NK-92 treated with Interleukin-12 subunit alpha and Interleukin-12 subunit beta, amount 100 ng/mL, for 24 hours (cell line): ENCODE results near the gene ORAI1.
"Not testable (repeated sequence)": the region's sequence is repeated elsewhere in the genome, so short reads cannot be mapped to it uniquely, and the experiment has no call there.

Source experiments
- DNase-seq: peaks from one replicate; lab custom pipeline; 2025; lab: John Stamatoyannopoulos, UW

ORAI1 gene

DNA sequence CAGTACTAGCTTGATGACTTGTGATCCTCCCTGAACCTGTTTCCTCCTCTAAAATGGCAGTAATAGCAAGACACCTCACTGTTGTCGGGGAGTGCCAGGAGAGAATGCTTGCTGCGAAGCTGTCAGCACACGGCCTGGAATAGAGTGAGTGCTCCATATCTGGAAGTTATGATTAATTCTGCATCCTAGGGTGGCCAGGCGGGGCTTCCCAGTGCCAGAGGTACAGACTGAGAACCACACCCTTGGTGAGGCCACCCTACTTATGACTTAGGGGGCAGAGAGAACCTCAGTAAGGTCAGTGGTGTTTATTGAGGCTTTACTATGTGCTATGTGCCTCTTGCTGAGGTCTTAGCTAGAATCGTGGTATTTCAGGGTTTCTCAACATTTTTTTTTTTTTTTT is 23.0 kb downstream of the ORAI1 start:
- DNase-seq = no peak

DNA sequence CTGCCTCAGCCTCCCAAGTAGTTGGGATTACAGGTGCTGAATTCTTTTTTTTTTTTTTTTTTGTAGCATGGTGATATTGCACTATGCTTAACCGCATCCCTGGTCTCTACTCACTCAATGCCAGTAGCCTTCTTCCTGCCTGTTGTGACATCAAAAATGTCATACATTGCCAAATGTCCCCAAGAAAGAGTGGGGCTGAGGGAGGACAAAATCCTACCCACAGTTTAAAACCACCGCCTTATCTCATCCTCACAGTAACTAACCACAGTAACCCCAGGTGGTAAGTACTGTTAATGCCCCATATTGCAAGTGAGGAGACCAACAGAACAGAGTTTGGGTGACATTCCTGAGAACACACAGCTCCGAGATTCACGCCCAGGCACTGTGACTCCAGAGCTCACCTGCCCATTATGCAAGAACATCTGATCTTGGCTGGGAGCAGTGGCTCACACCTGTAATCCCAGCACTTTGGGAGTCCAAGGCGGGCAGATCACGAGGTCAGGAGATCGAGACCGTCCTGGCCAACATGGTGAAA is 23.6 kb downstream of the ORAI1 start:
- peak; percentile 36 for DNase-seq

DNA sequence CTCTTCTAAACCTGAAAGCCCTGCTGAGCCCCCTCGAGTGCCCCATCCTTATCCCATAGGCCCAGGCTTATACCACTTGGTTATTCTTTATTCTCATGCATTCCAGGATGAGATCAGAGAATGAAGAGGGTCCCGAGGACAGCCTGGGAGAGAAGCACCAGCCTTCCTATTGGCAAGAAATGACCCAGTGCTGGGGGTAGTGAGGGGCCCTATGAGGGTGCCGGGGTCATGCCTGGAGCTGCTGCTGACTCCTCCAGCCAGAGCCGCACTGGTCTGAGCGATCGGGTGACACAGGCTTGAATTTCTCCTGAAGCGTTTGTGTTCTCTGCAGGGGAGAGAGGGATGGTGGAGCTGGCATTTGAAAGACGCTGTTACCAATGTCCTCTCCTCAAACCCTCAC is 25.0 kb downstream of the ORAI1 start:
- DNase-seq = no peak

DNA sequence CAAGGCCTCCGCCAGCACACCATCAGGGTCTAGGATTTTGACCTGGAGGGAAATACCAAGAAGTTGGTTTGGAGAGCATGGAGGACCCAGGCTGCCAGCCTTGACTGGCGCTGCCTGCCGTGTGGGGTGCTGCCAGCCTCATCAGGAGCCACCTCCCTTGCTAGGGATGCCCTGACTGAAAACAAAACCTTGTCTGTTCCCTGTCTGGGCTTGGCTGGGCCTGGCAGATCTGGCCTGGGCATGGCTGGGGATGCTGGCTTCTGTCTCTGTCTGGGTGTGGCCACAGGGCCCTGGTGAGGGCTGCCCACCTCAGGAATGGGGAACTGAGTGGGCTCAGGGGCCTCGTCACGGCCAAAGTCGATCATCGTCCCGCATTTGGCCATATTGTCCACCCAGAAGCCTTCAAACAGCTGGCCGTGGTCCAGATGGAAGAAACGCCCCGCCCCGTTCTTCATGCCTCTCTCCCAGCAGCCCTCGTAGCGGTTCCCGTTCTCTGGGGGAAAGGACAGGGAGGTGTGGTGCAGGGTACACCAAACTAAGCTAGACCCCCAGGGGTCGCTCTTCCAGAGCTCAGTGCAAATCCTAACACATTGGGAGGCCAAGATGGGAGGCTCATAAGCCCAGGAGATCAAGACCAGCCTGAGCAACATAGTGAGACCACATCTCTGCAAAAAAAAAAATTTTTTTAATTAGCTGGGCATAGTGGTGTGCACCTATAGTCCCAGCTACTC is 26.6 kb downstream of the ORAI1 start:
- DNase-seq = no peak

DNA sequence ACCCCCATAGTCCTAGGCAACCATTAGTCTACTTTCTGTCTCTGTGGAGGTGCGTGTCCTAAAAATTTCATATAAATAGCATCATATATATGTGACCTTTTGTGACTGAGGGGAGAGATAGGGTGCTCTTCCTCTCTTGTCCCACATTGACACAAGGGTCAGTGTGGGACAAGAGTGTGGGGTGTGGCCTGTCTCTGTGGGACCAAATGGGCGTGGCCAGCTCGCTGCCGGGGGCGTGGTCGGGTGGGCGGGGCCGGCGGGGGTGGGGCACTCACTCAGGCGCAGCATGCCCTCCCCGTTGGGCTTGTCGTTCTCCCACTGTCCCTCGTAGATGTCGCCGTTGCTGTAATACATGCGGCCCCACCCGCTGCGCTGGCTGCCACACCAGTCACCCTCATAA is 27.7 kb downstream of the ORAI1 start:
- DNase-seq = no peak

DNA sequence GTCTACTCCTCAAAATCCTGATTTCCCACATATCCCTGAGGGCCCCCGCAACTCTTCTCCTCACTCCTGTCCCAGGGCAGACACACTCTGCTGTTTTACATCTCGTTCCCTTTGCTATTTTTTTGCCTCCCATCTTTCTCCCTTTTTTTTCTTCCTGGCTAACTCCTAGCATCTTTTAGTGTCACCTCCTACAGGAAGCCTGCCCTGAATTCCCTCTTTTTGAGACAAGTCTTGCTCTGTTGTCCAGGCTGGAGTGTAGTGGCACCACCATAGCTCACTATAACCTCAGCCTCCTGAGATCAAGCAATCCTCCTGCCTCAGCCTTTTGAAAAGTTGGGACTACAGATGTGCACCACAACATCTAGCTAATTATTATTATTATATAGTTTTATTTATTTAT is 29.8 kb downstream of the ORAI1 start:
- no peak for DNase-seq

DNA sequence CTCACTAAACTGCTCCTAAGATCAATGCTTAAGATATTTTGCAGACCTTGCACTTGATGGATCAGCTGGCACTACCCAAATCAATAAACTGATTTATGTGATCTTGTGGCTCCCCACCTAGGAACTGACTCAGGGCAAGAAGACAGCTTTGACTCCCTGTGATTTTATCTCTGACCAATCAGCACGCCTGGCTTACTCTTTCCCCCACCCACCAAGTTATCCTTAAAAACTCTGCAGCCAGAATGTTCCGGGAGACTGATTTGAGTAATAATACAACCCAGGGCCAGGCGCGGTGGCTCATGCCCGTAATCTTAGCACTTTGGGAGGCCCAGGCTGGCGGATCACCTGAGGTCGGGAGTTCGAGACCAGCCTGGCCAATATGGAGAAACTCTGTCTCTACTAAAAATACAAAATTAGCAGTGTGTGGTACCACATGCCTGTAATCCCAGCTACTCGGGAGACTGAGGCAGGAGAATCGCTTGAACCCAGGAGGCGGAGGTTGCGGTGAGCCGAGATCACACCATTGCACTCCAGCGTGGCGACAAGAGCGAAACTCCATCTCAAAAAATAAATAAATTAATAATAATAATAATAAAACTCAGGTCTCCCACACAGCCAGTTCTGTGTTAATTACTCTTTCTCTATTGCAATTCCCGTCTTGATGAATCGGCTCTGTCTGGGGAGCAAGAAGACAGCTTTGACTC is 31.1 kb downstream of the ORAI1 start:
- DNase-seq = no peak

DNA sequence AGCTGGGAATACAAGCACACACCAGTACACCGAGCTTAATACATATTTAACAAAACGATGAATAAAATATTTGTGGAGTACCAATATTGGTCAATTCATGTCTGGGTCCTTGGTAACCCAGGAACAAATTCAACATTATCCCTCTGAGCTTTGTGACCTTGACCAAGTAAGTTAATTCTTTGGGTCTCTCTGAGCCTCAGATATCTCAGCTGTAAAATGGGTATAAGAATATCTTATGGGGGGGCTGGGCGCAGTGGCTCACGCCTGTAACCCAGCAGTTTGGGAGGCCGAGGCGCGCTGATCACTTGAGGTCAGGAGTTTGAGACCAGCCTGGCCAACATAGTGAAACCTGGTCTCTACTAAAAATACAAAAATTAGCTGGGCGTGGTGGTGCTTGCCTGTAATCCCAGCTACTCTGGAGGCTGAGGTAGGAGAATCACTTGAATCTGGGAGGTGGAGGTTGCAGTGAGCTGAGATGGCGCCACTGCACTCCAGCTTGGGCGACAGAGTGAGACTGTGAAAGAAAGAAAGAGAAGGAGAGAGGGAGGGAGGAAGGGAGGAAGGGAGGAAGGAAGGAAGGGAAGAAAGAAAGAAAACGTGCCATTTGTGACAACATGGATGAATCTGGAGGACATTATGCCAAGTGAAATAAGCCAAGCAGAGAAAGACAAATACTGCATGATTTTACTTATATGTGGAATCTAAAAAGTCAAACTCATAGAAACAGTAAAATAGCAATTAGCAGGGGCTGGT is 35.2 kb downstream of the ORAI1 start:
- not testable (repeated sequence) for DNase-seq

DNA sequence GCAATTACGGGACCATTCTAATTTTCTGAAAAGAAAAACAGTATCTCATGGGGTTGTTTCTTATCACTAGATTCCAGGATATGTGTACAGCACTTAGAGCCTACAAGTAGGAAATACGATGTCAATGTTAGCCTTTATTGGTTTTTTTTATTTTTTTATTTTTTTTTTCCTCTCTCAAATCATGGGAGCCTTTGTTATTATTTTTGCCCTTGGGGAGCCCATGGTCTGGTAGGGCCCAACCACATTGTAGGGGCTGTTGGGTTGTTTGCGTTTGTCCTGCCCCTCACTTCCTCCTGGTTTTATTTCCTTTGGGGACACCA is 37.2 kb downstream of the ORAI1 start:
- DNase-seq = no peak

DNA sequence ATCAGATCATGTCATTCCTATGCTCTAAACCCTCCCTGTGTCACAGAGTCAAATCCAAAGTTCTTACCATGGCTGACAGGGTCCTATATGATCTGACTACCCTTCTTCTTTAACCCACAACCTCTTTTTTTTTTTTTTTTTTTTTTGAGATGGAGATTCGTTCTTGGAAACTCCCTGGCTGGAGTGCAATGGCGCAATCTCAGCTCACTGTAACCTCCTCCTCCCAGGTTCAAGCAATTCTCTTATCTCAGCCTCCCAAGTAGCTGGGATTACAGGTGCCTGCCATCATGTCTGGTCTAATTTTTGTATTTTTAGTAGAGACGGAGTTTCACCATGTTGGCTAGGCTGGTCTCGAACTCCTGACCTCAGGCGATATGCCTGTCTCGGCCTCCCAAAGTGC is 40.5 kb downstream of the ORAI1 start:
- DNase-seq = not testable (repeated sequence)

DNA sequence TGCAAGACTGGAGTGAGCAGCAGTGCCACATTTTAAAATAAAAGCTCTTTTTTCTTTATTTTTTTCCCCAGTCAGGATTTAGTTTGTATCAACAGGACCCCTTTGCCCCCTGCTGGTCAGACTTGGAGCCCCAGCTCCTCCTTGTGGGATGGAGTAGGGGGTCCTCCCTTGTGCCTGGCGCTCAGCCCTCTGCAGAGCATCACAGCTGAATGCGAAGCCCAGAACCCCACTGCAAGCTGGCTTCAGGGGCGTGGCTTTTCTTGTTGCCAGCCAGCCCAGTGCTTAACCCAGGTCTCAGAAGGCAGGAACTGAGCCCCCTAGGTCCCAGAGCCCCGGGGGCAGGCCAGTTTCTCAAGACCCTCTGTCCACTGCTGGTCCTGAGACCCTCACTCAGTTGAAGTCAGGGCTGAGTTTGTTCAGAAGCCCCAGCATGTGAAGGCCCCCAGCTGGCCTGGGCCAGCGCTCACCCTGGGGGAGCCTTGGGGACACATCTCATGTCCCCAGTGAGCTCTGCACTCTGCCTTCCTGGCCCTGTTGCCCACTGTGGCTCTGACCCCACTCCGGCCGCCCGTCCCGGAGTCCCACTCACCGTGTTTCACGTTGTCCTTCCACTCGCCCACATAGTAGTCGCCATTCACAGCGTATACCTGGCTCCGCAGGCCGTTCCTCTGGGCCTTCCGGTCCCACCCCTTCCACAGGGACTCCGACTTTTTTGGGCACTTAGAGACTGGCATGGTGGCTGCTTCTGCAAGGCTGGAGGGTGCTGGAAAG is 42.6 kb downstream of the ORAI1 start:
- peak; percentile 11 for DNase-seq

DNA sequence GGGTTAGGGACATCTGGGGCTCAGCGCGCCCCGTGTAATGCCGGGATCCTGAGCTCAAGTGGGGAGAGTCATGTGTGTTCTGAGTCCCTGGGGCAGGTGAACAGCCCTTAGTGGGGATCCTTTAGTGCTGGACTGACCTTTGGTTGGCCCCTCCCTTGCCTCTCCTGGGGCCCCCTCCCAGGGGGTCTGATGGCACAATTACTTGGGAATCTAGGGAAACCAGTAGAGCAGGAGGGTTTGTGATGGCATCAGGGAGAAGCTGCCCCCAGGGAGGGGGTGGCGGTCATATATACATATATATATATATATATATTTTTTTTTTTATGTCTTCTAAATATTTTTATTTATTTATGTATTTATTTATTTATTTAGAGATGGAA is 43.2 kb downstream of the ORAI1 start, which contains the start of gene MORN3:
Gene MORN3 (minus strand): TSS at position 134 of the 380 bp plus-strand sequence. CDS start 171 bp downstream, outside the sequence.
- DNase-seq = no peak

DNA sequence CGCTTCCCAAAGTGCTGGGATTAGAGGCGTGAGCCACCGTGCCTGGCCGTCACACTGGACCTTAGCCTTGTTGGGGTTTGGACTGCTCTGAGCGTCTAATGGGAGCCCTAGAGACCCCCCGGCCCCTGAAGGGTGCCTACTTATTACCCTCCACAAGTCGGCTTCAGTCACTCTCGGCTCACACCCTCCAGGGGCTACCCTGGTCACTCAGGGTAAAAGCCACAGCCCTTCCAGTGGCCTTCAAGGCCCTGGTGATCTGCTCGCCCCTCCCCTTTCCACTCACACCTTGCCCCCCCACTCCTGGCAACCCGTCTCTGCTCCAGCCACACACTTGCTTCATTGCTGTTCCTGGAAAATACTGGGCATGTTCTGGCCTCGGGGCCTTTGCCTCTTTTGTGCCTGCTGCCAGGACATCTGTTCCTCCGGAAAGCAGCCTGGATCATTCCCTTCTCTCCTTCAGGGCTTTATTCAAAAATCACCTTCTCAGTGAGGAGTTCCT is 46.7 kb downstream of the ORAI1 start:
- peak; percentile 25 for DNase-seq

DNA sequence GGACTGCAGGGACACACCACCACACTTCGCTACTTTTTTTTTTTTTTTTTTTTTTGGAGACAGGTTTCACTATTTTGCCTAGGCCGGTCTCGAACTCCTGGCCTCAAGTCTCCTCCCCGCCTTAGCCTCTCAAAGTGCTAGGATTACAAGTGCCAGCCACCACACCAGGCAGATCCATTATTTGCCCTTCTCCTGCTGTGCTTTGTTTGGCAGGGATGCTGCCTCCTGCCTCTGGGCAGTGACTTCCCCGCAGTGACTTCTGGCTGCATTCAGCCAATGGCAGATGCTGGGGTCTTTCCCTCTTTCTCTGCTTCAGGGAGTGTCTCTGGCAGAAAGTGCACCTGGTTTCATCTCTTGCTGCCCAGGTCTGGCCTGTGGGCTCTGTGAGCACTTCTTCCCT is 49.9 kb downstream of the ORAI1 start:
- DNase-seq = no peak

DNA sequence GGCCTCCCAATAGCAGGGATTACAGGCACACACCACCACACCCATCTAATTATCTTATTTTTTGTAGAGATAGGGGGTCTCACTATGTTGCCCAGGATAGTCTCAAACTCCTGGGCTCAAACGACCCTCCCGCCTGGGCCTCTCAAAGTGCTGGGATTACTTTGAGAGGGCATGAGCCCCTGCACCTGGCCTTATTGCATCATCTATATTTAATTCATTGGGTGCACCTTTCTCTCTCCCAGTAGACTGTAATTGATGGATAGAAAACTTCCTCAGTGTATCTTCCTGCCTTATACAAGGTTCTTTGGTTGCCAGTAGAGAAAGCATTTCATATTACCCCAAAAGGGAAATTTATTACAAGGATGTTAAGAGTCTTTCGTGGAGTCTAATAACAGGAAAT is 52.0 kb downstream of the ORAI1 start:
- no peak for DNase-seq

DNA sequence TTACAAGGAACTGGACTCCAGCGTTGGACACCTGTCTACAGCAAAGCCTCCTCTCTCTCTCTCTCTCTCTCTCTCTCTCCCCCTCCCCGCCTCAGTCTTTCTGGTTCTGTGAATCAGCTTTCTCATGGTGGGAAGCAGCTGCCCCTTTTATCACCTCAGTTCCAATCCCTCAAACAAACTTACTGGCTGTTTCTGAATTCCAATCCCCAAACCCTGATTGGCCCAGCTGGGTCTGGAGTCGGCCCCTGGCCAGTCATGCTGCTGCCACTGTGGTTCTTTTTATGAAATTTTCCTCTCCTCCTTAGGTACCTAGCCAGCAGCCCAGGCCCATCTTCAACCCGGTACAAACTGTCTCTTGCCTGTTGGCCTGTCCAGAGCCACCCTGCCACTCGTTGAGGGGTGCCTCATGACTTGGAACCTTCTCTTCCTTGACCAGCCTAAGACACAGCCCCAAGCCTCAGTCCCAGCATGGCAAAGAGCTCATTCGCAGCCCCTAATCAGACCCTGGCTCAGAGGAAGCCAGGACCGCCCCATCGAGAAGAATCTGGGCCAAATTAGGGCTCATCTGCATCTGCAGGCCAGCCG is 52.5 kb downstream of the ORAI1 start:
- no peak for DNase-seq

DNA sequence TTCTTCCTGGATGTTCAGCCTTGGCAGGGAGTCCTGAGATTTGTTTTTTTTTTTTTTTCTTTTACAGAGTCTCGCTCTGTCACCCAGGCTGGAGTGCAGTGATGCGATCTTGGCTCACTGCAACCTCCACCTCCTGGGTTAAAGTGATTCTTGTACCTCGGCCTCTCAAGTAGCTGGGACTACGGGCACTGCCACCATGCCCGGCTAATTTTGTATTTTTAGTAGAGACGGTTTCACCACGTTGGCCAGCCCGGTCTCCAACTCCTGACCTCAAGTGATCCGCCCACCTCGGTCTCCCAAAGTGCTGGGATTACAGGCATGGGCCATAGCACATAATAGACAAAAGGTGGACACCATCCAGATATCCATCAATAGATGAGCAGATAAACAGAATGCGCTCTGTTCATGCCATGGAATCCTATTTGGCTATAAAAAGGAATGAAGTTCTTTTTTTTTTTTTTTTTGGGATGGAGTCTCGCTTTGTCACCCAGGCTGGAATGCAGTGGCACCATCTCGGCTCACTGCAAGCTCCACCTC is 53.4 kb downstream of the ORAI1 start:
- not testable (repeated sequence) for DNase-seq

DNA sequence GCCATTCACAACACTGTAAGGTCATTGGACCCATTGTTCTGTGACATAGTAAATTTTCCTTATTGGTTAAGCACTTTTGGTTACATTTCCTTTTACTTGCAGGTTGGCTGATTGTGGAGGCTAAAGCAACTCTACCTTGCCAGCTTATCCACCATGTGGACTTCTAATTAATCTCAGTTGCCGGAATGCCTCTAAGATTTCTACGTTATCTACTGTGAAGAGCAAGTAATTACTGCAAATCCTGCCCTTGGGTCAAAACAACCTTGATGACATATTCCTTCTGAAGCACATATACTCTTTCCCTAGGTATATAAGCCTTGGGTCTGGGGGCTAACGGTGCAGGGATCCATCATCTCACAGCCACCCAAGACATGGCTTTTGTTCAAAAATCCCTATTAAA is 62.6 kb downstream of the ORAI1 start:
- no peak for DNase-seq

DNA sequence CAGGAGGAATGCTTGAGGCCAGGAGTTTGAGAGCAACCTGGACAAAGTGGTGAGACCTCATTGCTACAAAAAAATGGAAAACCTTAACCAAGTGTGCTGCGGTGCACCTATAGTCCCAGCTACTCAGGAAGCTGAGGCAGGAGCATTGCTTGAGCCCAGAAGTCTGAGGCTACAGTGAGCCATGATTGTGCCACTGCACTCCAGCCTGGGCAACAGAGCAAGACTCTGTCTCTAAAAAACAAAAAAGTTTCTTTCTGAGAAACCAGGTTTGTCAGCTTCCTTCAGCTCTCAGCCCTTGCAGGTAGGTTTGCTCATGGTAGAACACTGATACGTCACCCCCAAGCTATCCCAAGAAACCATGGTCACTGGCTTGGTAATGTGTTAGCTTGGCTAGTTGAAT is 63.1 kb downstream of the ORAI1 start:
- no peak for DNase-seq
